KOPT-K1 (cell line): ENCODE data around the gene FHAD1.

ENCODE experiments used
- H3K27ac ChIP-seq: fragments of 200-600 bp; sonication (generic); 2 replicates; pipeline ENCODE4 v1.5.1; 2016; ENCODE audit warnings: antibody characterized with exemption, mild to moderate bottlenecking, low read depth, low read length; ENCODE audit not compliant: poor library complexity, severe bottlenecking
- H3K36me3 ChIP-seq: fragments of 200-600 bp; sonication (generic); 2 replicates; pipeline ENCODE4 v1.5.1; 2017; ENCODE audit warnings: antibody characterized with exemption, mild to moderate bottlenecking, low read length, moderate library complexity; ENCODE audit not compliant: insufficient read depth
- H3K9me3 ChIP-seq: fragments of 200-600 bp; sonication (generic); 2 replicates; pipeline ENCODE4 v1.5.1; 2017; ENCODE audit warnings: antibody characterized with exemption, low read length, mild to moderate bottlenecking; ENCODE audit not compliant: insufficient read depth, poor library complexity, severe bottlenecking

FHAD1 gene

DNA sequence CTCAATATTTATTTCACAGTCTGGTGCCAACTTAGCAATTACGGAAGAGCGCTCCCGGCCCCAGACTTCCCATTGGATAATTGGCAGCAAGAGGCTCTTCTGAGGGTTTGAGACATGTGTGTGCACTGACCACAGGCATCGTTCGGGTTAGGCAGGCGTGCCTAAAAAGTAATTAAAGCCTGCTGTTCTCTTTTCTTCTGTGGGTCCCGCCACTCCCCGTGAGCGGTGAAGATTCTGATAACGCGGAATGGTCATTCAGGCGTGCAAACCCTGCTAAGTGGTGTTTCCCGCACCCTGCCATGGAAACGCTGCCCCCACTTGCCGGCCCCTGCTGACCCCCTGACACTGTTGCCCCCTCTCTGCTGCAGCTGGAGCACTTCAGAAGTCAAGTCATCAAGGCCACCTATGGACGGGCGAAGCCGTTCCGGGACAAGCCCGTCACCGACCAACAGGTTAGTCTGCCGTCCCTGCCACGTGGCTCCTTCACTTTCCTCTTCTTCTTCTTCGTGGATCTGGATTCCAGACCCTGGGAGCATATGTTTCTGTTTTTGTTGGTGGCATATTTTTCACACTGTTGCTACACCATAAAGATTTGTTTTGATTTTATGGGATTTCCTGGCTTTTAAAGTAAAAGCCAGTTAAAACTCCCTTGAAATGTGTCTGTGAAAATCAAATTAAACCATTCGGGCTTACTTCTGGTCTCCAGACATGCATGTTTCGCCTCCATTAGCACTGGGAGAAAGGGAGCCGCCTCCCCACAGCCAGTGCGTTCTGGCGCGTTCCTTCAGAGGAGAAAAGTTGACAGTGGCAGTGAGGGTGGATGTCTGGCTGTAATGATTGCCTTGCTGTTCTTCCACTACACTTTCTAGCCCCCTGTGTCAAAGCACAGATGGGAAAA lies 79.9 kb downstream of the FHAD1 start:
- Histone ChIP-seq H3K36me3 (no peaks in the 10 kb centered on the region), H3K27ac (no peak overlapping the region), H3K9me3 (no peaks in the 10 kb centered on the region)

DNA sequence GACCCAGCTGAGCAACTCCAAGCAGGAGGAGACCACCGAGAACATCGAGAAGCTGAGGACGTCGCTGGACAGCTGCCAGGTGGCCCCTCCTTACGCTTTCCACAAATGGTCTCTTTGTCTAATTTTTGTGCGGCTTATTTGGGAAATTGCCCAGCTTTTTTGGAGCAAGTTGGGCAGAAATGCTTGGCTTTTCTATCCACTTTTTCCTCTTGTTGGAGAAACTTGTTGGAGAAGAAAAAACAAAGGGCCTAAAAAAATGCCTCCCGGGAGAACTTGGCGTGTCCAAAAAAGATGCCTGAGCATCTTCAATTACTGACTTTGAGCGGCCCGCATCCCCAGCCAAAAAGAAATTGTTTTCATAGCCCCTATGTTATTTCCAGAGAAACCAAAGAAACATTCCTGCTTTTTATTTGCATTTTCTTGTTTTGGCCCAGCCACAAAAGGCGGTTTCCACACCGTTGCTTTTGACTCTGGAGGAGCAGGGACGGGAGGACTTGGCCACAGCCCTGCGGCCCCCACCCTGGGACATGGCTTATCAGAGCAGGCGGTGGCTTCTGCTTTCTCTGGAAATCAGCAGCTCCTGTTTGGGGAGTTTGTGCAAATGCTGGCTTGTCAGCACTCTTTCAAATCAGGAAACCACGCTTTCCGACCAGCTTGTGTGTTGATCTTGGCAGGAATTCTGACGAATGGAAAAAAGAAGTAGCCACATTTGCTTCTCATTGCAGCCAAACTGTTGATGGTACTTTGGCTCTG lies 81.5 kb downstream of the FHAD1 start:
- H3K27ac ChIP-seq, result no peak overlapping the region
- no peaks in the 10 kb centered on the region for H3K9me3 ChIP-seq
- no peaks in the 10 kb centered on the region for H3K36me3 ChIP-seq

DNA sequence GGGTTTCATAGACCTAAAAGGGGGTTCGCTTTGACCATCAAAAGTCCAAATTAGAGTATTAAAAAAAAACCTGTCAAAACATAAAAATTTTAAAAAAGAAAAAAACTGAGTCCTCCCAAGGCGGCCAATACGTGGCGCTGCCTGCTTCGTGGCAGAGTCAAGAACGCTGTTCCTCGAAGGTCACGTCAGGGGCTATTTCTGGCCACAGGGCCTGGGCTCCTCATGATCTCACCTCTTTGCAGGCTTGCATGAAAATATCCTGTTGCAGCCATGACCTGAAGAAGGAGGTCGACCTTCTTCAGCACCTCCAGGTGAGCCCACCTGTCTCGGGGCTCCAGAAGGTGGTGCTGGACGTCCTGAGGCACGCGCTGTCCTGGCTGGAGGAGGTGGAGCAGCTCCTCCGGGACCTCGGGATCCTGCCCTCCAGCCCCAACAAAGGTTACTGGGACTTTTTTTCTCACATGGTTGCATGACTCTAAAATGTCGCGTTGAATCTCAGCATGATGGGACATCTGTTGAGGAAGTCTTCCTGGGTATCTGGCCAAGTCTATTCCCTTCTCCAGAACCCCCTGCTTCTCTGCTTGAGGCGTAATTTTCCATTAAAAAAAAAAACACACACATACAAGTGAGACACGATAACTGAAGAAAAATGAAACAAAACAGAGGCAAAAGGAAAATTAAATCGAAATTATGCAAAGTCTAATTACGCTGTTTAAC lies 82.2 kb downstream of the FHAD1 start:
- Histone ChIP-seq H3K9me3 (no peaks in the 10 kb centered on the region), H3K27ac (no peak overlapping the region), H3K36me3 (no peaks in the 10 kb centered on the region)

DNA sequence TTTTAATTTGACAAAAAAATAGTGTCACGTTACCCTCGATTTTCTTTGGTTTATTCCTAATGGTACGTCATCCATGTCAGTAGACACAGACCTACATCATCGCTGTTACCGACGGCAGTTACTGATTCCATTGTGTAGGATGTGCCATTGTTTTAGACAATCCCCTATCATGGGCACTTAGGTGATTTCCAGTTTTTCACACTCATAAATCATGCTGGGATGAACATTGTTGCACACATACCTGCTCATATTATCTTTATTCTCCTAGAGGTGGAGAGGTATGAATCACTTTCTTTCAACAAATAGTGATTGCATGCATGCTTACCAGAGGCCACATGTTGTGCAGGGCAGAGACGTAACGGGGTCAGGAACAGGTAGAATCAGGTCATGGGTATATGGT lies 83.0 kb downstream of the FHAD1 start:
- no peaks in the 10 kb centered on the region for H3K9me3 ChIP-seq
- H3K27ac ChIP-seq, result no peak overlapping the region
- no peaks in the 10 kb centered on the region for H3K36me3 ChIP-seq

DNA sequence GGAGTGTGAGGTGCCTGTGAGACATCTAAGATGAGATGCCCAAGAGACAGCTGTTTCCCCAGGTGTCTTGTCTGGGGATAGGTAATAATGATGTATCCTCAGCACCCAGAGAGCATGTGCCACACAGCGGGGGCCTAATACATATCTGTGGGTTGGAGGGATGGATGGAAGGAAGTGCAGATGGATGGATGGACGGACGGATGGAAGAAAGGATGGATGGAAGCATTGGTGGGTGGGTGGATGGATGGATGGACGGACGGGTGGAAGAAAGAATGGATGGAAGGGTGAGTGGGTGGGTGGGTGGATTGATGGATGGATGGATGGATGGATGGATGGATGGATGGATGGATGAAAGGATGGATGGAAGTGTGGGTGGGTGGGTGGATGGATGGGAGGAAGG lies 84.2 kb downstream of the FHAD1 start:
- Histone ChIP-seq H3K36me3 (no peaks in the 10 kb centered on the region), H3K9me3 (no peaks in the 10 kb centered on the region), H3K27ac (no peak overlapping the region)

DNA sequence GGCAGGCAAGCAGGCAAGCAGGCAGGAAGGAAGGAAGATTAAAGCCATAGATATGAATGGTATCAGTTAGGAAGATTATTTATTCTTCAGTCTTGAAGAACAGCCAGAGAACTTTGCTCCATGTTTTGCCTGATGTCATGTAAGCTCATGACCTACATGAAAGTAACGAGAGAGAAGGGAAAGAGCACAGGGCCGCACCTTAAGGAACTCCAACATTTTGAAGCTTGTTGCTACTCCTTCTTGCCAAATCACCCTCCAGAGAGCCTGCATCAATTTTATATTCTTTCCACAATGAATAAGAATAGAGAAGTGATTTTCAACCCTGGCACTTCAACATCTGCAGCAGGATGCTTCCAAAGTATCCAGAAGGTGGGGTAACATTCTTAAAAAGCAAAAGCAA lies 84.7 kb downstream of the FHAD1 start:
- Histone ChIP-seq H3K9me3 (no peaks in the 10 kb centered on the region), H3K27ac (no peak overlapping the region), H3K36me3 (no peaks in the 10 kb centered on the region)

DNA sequence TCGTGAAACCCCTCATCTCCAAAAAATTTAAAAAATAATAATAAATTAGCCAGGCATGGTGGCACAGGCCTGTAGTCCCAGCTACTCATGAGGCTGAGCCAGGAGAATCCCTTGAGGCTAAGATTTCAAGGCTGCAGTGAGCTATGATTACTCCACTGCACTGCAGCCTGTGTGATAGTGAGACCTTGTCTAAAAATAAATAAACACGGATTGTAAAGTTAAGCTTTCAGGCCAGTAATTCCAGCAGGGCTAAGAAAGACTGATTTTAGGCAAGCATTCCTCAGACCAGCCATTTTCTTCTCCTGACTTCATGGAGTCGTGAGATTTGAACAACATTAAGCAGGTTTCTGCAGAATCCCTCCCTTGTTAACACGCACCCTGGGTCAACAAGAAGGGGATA lies 85.5 kb downstream of the FHAD1 start:
- H3K9me3 ChIP-seq, result no peaks in the 10 kb centered on the region
- H3K36me3 ChIP-seq, result no peaks in the 10 kb centered on the region
- H3K27ac ChIP-seq, result no peak overlapping the region

DNA sequence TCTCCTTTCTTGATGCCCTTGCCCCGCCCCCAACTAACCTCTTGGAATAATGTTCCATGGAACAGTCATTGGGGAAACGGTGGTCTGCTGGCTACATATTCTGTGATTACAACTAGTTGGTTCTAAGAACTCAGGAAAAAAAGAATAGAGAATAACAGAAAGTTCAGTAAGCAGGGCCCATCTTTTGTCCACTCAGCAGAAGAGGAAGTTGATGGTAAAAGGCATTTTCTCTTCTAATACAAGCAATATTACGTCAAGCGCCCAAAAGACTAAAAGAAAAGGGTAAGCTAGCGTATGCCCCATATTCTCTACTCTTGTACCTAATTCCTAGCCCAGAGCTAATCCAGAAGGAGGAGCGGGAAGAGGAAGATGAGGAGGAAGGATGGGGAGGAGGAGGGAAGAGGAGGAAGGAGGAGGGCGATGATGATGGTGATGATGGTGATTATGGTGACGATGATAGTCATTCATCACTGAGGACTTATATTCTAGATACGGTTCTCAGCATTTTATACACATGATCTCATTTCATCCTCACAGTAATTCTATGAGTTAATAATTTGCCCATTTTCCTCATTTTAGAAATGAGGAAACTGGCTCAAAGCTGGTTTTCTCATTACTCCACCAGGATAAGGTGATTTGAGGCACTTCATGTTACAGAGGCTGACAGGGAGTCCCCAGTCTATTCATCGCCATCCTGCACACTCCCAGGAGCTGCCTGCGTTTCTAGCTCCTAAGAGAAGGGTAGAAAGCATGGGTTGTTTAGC lies 86.1 kb downstream of the FHAD1 start:
- H3K9me3 ChIP-seq, result no peaks in the 10 kb centered on the region
- H3K27ac ChIP-seq, result no peak overlapping the region
- no peaks in the 10 kb centered on the region for H3K36me3 ChIP-seq

DNA sequence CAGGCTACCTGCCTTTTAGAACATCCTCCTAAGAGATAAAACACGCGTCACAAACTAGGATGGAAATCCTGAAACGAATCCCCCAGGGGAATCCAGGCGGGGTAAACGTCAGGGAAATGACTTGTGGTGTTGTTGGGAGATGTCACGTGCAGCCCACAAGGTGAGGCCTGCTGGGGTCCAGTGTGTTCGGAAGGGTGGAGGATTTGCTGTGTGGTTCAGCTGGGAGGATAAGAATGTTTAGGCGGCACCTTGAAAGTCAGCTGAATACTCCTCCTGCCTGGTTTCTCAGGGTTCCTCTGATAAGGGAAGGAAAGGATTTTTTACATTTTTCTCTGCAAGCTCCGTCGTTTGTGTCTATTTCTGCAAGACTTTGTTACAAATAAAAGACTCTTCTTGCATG lies 88.0 kb downstream of the FHAD1 start:
- Histone ChIP-seq H3K9me3 (no peaks in the 10 kb centered on the region), H3K36me3 (no peaks in the 10 kb centered on the region), H3K27ac (no peak overlapping the region)

DNA sequence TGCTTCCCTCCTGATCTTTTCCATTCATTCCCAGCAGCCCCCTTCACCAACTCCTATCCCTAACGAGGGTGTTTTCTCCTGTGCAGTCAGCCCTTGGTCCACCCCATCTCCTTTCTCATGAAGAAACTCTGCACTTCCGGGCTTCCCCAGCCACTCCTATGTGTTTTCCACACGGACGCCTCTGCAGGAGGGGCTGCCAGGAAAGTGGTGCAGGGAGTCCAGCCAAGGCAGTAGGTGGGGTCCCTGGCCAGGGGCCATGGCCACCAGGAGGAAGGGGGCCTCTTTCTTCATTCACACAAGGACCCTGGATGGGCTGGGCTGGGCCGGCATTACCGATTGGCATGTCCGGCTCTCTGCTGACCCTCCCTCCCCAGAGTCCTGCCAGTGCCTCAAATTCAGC lies 89.8 kb downstream of the FHAD1 start:
- no peak overlapping the region for H3K27ac ChIP-seq
- H3K9me3 ChIP-seq, result no peaks in the 10 kb centered on the region

DNA sequence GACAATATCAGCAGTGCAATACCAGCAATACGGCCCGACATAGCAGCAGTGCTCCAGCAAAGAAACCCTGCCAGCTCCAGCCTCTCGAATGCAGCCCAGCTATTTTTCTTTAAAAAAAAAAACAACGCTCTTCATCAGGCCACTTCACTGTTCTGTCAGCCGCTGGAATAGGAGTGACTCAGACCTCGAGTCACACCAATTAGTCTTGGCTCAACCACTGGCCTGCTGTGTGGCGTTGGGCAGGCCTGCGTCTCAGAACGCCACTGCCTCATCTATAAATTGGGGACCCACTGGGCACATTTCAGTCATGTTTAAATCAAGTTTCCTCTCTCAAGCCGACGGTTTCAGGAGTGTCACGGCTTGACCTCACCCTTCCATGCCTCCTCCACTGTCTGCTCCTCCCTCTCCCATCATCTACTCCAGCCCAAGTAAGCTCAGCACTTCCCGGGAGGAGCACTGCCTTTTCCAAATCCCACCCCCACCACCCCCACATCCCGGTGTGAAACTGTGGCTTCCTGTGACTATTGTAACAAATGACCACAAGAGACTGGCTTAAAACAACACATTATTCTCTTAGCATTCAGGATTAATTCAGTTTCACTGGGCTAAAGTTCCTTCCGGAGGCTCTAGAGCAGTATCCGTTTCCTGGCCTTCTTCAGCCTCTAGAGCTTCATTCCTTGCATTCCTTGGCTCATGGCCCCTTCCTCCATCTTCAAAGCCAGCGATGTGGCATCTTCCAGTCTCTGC lies 90.8 kb downstream of the FHAD1 start:
- Histone ChIP-seq H3K36me3 (no peaks in the 10 kb centered on the region), H3K27ac (no peak overlapping the region), H3K9me3 (no peaks in the 10 kb centered on the region)

More for the DNA sequence above, 89.8 kb downstream of the FHAD1 start:
- H3K36me3 ChIP-seq, result no peaks in the 10 kb centered on the region

DNA sequence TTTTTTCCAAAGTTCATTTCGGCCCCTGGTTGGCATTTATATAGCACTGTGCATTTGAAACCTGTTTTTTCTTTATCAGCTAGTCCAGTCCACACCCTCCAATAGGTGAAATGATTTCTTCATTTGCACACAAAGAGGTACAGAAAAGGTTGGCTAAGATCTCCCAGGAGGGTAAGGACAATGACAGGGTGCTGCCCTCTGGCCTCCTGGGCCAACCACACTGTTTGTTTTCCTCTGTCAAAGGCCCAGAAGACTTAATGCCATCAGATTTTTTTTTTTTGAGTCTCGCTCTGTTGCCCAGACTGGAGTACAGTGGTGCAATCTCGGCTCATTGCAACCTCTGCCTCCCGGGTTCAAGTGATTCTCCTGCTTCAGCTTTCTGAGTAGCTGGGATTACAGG lies 92.5 kb downstream of the FHAD1 start:
- no peak overlapping the region for H3K27ac ChIP-seq
- no peaks in the 10 kb centered on the region for H3K36me3 ChIP-seq

DNA sequence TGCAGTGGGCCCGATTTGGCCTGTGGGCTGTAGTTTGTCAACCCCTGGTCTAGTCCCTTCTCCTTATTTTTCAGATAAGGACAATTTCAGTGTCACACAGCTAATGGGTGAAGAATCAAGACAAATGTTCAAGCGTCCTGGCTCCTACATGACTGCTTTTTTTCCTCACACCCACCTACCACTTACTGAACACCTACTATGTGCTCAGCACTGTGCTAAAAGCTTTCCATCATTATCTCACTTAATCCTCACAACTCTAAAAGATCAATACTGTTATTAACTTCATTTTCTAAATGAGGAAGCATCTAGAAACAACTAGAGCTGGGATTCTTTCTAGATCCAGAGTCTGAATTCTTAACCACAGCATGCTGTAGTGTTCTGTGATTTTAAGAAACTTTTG lies 94.2 kb downstream of the FHAD1 start:
- H3K36me3 ChIP-seq, result no peaks in the 10 kb centered on the region
- no peak overlapping the region for H3K27ac ChIP-seq
- H3K9me3 ChIP-seq, result no peaks in the 10 kb centered on the region

More for the DNA sequence above, 92.5 kb downstream of the FHAD1 start:
- no peaks in the 10 kb centered on the region for H3K9me3 ChIP-seq
